ENCODE measurements around the gene CBX8.

CBX8 gene

GRCh38 chr17:79743614-79744013 is 53.3 kb downstream of the CBX8 start:
- TF ChIP-seq, protein P1, sequence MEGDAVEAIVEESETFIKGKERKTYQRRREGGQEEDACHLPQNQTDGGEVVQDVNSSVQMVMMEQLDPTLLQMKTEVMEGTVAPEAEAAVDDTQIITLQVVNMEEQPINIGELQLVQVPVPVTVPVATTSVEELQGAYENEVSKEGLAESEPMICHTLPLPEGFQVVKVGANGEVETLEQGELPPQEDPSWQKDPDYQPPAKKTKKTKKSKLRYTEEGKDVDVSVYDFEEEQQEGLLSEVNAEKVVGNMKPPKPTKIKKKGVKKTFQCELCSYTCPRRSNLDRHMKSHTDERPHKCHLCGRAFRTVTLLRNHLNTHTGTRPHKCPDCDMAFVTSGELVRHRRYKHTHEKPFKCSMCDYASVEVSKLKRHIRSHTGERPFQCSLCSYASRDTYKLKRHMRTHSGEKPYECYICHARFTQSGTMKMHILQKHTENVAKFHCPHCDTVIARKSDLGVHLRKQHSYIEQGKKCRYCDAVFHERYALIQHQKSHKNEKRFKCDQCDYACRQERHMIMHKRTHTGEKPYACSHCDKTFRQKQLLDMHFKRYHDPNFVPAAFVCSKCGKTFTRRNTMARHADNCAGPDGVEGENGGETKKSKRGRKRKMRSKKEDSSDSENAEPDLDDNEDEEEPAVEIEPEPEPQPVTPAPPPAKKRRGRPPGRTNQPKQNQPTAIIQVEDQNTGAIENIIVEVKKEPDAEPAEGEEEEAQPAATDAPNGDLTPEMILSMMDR (IDR thresholded peaks at IDR 0.05; ENCODE audit: control extremely low read depth, extremely low read depth, low read depth, missing control alignments), result no peak
- POLR2A ChIA-PET, result no interaction called here
- CTCF ChIA-PET, result interaction anchor here (1.2 to 1.4 kb wide), 2 partner anchors 172 to 227 kb away, joined by 3 to 4 read pairs; no protein-coding TSS in a partner anchor
- DNase-seq (ENCODE audit: extremely low spot score), result no peak

GRCh38 chr17:79742951-79743476 is 53.9 kb downstream of the CBX8 start:
- ChIA-PET CTCF (interaction anchor here (1.1 to 2.0 kb wide), 4 partner anchors 10 to 173 kb away, joined by 3 to 14 read pairs (median 4); no protein-coding TSS in a partner anchor), POLR2A (no interaction called here)
- TF ChIP-seq, protein P1 (IDR thresholded peaks at IDR 0.05; ENCODE audit: control extremely low read depth, extremely low read depth, low read depth, missing control alignments), result no peak
- DNase-seq (ENCODE audit: extremely low spot score), result no peak

GRCh38 chr17:79742589-79742918 is 54.3 kb downstream of the CBX8 start:
- no peak for DNase-seq (ENCODE audit: extremely low spot score)
- ChIA-PET POLR2A (no interaction called here), CTCF (interaction anchor here (0.6 to 3.2 kb wide), 19 partner anchors 9 to 340 kb away, joined by 3 to 21 read pairs (median 5); partner anchors contain the start of gene CBX8)
- TF ChIP-seq, protein P1 (IDR thresholded peaks at IDR 0.05; ENCODE audit: control extremely low read depth, extremely low read depth, low read depth, missing control alignments), result no peak

All from GM10248 (cell line).